ENCODE measurements around the gene RUNX2.

GRCh38 chr6:45586216-45587171, 258.4 kb downstream of the RUNX2 start:
- TF ChIP-seq CTCF (IDR thresholded peaks at IDR 0.05) = no peak
- TF ChIP-seq POLR2A (IDR thresholded peaks at IDR 0.05) = no peak
